ENCODE results near the gene ZMPSTE24.
A peak's percentile ranks its signal among the peaks of the same experiment; 100 is the strongest.

ZMPSTE24 gene

DNA sequence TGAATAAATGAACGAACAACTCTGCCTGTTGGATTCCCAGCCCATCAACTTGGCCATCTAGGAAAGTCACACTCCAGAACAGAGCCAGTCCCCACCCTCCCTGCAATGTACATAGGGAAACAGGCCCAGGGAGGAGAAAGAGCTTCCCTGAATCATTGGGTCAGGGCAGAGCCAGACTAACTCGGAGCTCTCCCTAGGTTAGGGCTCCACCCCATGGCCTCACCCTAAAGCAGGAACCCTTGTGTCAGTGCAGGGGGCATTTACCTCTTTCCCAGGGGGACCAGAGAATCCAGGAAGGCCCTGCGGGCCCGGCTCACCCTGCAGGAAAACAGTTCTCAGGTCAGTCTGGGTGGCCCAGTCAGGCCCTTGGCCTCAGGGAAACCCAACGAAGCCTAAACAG, 47.4 kb downstream of the ZMPSTE24 start:
- no peak for DNase-seq (ENCODE audit: low spot score)

GRCh38 chr1:40305871-40306270, 47.8 kb downstream of the ZMPSTE24 start:
- no peak for DNase-seq (ENCODE audit: low spot score)

GRCh38 chr1:40306296-40306695, 48.3 kb downstream of the ZMPSTE24 start:
- DNase-seq (ENCODE audit: low spot score): no peak

- no peak for DNase-seq (ENCODE audit: low spot score)
These were observed 49.1 kb downstream of the ZMPSTE24 start for GRCh38 chr1:40307186-40307585.

- DNase-seq (ENCODE audit: low spot score): peak; percentile 87
These were observed 50.1 kb downstream of the ZMPSTE24 start for GRCh38 chr1:40308036-40308727.

DNA sequence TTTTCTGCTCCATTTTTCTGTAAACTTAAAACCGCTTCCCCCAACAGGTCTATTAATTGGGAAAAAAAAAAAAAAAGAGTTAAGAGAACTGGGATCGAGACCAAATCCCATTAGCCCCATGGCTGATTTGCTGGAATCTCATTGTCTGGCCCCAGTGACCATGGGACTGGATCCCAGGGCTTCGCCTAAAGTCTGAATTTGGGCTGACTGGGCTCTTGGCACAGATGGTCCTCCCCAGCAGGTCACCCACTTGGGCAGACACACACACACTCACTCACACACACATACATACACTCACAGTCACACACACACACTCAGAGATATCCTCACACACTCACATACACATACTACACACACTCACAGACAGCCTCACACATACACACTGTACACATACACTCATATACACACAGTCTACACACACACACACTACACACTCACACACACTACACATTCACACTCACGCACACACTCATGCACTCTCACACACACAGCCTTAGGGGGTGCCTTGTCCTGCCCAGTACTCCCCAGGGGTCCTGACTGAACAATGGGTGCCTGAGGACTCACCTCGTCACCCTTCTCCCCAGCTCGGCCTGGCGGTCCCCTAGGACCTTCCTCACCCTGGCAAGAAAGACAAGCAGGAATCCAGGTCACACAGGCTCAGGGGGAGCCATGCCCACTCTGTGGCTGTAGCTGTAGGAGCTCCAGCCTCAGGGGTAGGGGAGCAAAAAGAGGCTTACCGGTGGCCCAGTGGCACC, 51.5 kb downstream of the ZMPSTE24 start:
- peak; percentile 46 for DNase-seq (ENCODE audit: low spot score)

GRCh38 chr1:40310129-40310461, 52.1 kb downstream of the ZMPSTE24 start:
- DNase-seq (ENCODE audit: low spot score): no peak

DNA sequence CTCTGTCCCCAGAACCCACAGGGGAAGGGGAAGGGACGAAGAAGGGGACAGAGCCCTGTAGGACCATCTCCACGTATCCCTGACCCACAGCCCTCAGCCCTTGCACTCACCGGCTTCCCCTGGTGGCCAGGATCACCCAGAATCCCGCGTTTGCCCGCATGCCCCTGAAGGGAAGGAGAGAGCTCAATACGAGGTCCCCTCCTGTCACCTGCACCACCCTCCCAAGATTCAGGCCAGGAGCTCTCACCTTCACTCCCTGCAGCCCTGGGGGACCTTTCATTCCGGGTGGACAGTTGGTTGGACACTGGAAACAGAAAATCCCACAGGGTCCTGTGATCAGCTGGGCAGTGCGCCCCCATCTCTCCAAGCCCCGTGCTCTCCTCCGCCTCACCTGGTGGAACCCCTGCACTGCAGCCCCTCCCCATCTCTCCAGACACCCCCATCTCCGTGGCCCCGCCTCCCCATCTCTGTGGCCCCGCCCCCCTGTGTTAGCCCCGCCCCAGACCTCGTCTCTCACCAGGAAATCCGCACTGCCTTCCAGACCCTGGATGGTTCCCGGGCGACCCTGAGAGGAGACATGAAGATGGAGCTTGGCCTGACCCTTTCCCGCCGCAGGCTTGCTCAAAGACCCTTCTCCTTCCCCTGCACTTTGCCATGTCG, 53.1 kb downstream of the ZMPSTE24 start:
- no peak for DNase-seq (ENCODE audit: low spot score)

DNA sequence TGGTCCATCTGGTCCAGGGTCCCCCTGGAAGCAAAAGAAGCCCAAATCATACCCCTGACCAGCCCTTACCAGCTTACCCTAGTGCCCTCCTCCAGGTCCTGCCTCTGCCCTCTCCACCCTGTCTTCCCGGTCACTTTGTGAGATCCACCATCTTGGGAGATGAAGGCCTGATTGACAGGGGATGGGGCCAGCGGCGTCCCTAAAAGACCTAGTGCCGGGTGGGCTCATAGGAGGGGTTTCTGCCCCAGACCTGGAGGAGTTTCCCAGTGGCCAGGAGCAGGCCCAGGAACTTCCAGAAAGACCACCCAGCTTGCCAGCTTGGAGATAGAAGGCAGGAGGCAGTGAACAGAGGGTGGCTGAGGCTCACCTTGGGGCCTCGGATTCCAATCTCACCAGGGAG, 53.7 kb downstream of the ZMPSTE24 start:
- no peak for DNase-seq (ENCODE audit: low spot score)

DNA sequence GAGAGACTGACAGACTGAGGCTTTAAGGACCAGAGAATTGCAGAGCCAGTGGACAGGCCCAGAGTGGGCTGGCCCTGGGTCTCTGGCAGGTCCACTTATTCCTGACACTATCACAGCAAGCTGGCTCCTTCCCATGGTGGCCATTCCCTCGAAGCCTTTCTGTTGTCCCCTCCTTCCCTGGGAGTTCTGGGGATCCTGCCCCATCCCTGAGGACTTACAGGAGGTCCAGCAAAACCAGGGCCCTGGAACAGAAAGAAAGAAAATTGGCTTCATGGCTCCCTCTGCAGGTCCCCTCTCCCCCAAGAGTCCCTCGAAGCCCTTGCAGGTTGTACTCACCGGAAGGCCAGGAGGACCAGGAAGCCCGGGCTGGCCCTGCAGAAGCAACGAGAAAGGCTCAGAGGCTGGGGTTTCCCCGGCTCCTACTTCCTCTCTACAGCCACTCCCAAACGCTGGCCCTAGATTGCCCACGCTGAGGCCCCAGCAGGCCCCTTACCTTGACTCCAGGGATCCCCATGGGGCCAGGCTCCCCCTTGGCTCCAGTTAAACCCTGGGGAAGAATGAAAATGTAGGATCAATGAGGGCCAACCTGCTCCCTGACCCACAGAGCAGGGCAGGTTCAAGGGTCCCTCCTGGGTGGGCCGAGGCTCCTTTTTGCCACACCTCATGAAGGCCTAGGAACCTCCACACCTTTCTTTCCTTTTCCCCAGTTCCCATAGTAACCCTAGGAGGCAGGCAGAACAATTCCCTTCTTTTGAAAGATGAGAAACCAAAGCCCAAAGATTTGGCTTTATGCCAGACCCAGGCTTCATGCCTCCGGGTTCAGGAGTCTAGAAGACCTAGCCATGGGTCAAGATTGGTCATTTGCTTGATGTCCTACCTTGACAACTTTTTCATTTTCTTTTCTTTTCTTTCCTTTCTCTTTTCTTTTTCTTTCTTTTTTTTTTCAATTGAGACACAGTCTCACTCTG, 54.5 kb downstream of the ZMPSTE24 start:
- DNase-seq (ENCODE audit: low spot score): peak; percentile 42

GRCh38 chr1:40313329-40313957, 55.4 kb downstream of the ZMPSTE24 start:
- DNase-seq (ENCODE audit: low spot score): no peak

GRCh38 chr1:40313958-40314720, 56.1 kb downstream of the ZMPSTE24 start:
- DNase-seq (ENCODE audit: low spot score): no peak

DNA sequence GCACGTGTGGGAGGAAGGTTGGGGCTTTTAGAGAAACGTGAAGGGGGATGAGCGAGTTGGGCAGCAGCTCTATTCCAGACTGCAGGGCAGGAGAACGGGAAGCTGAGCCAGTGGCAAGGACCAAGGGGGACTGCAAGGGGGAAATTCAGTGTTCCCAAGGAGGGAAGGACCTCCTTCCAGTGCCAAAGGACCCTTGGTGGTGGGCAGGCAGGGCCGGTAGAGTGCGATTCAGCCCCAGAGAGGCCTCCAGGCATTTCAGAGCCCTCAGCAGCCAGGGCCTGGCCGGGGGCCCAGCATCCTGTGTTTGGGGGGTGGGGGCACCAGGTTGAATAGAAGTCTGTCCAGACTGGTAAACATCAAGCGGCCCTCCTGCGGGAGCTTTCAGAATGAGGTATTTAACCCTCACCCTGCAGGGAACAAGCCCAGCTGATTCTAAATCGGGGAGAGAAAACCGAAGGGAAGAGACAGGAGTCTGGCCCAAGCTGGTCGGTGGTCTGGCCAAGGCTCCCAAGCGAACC, 56.7 kb downstream of the ZMPSTE24 start:
- no peak for DNase-seq (ENCODE audit: low spot score)

GRCh38 chr1:40315239-40315794, 57.3 kb downstream of the ZMPSTE24 start:
- peak; percentile 94 for DNase-seq (ENCODE audit: low spot score)

DNA sequence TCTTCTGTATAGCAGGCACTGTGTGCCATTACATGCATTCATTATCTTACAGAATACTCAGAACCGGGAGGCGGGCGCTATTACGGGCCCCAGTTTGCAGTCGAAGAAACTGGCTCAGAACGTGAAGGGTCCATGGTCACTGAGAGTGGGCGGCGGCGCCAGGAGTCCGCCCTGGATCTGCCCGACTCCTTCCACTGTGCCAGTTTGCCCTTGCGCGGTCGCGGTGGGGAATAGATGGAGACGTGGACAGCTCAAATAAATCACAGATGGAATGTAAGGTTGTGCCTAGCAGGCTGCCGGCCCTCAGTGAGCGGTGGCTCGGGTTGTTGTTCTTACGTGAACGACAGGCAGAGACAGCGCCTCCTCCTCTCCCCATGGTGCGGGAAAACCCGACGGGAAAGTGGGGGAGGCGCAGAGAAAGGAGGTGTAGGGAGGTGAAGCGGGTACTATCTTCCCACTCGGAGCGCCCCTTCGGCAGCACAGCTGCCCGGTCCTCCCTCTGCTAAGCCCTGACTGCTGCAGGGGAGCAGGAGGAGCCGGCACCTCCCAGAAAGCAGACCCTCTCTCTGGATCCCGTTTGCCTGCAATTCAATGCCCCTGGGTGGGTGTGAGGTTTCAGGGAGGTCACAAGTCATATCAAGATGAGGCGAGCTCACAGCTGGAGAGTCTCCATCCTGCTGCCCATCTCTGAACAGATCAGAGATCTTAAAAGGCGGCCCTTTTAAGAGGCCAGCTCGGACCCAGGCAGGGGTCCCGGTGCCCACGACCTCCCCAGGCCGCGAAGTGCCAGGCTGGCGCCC, 58.0 kb downstream of the ZMPSTE24 start:
- peak; percentile 71 for DNase-seq (ENCODE audit: low spot score)

DNA sequence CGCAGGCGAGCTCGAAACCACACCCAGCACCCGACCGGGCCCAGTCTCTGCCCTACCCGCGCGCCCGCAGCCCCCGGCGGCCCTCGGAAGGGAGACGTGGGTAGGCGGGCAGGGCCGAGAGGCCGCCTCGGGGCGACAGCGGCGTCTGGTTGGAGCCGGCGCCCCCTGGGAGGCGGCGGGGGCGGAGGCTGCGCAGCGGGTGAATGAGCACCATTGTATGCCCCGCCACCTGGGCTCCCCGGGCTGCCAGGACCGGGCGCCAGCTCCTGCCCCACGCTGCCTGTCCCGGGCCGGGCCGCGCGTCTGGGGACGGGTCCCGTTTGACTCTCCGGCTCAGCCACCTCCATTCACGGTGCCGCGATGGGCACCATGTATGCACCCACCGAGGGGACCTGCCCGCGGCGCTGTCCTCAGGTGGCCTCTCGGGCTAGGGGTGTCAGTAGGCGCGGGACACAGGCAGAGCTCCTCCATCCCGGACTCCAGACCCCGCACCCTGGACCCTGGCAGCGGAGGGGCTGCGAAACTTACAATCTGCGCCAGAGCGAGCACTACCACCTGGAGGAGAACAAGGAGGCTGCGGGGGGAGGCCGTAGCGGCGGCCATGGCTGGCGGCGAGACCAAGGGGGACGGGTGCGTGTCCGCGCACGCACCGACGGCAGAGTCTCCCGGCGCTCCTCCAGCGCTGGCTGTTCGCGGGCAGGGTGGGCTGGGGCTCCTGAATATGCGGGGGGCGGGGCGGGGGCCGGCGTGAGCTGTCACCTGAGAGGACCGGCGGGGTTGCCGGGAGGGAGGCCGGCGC, 58.8 kb downstream of the ZMPSTE24 start, which contains the start of gene COL9A2:
Gene COL9A2 (minus strand): TSS at position 692 of the 799 bp plus-strand sequence. CDS start 89 bp downstream, at position 603.
- peak; percentile 87 for DNase-seq (ENCODE audit: low spot score)

- DNase-seq (ENCODE audit: low spot score): peak; percentile 24
These were observed 59.5 kb downstream of the ZMPSTE24 start for GRCh38 chr1:40317394-40318074.

DNA sequence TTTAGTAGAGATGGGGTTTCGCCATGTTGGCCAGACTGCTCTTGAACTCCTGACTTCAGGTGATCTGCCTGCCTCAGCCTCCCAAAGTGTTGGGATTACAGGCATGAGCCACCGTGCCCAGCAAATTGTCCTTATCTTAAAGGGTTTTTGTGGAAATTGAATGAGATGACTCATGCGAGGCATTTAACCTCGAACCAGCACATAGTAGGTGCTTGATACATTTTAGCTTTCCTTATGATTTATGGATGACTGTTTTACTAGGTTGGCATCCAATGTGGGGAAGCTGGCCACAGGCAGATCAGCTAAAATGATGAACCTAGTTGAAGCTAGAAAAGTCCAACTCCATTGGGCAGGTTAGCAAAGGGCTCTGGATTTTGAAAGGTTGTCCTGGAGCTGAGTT, 60.4 kb downstream of the ZMPSTE24 start:
- DNase-seq (ENCODE audit: low spot score): no peak
